ENCODE results near the gene SPPL3.
A peak's percentile ranks its signal among the peaks of the same experiment; 100 is the strongest.
"Not testable (repeated sequence)": the region's sequence is repeated elsewhere in the genome, so short reads cannot be mapped to it uniquely, and the experiment has no call there.

Gene SPPL3

DNA sequence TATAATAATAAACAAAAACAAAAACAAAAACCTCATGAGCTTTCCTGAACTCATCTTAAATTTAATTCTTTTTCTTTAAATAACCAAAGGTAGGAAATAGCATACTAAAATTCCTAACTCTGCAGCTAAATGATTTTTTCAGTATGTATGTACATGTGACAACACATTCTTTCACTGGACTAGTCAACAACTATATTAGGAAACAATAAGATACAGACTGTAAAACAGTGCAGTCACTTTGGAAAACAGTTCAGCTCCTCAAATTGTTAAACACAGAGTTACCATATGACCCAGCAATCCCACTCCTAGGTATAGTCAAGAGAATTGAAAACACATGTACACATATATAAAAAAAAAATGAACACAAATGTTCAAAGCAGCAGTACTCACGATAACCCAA is 64.7 kb downstream of the SPPL3 start:
- Histone ChIP-seq H3K36me3 (ENCODE audit: insufficient read depth, low read length) (no peaks in the 10 kb centered on the region), H3K4me1 (ENCODE audit: control insufficient read depth, insufficient read depth, low read length) (peaks cover 15% of the 10 kb centered on the region), H3K27me3 (ENCODE audit: control insufficient read depth, insufficient read depth, low read length) (no peaks in the 10 kb centered on the region), H3K4me2 (ENCODE audit: low read length) (no peak overlapping the region), H3K9ac (ENCODE audit: low read depth, low read length) (no peak overlapping the region), H3K9me3 (replicated peaks; ENCODE audit: low read length) (no peaks in the 10 kb centered on the region), H3K4me3 (ENCODE audit: low read length) (no peak overlapping the region)

DNA sequence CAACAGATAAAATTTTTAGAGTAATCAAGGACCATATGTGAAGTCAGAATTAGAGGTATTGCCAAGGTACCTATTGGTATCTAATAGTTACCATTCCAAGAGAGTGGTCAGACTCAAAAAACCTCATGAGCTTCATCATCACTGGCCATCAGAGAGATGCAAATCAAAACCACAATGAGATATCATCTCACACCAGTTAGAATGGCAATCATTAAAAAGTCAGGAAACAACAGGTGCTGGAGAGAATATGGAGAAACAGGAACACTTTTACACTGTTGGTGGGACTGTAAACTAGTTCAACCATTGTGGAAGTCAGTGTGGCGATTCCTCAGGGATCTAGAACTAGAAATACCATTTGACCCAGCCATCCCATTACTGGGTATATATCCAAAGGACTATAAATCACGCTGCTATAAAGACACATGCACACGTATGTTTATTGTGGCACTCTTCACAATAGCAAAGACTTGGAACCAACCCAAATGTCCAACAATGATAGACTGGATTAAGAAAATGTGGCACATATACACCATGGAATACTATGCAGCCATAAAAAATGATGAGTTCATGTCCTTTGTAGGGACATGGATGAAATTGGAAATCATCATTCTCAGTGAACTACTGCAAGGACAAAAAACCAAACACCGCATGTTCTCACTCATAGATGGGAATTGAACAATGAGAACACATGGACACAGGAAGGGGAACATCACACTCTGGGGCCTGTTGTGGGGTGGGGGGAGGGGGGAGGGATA is 65.4 kb downstream of the SPPL3 start:
- not testable (repeated sequence) for H3K9ac ChIP-seq (ENCODE audit: low read depth, low read length); H3K4me2 ChIP-seq (ENCODE audit: low read length); H3K36me3 ChIP-seq (ENCODE audit: insufficient read depth, low read length); H3K4me3 ChIP-seq (ENCODE audit: low read length); H3K9me3 ChIP-seq (replicated peaks; ENCODE audit: low read length); H3K27me3 ChIP-seq (ENCODE audit: control insufficient read depth, insufficient read depth, low read length)
- H3K4me1 ChIP-seq (ENCODE audit: control insufficient read depth, insufficient read depth, low read length): peaks cover 15% of the 10 kb centered on the region

DNA sequence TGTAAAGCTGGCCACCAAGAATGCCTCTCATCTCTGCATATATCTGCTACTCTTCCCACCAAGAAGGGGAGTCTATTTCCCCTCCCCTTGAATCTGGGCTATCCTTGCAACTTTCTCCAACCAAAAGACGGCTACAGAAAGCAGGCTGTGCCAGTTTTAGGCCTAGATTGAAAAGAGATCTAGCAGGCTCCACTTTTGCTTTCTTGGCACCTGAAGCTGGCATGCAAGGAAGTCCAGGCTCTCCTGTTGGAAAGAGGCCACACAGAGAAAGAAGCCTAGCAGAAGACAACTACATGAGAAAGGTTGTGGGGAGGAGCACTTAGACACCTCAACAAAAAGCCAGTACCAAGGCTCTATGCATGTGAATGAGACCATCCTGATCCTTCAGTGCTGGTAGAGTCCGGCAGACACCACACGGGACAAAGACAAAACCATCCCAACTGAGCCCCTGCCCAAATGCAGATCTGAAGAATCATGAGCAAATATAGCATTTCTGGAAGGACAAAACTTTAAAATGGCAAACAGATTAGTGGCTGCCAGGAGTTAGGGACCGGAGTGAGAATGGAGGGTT is 68.0 kb downstream of the SPPL3 start:
- Histone ChIP-seq H3K9me3 (replicated peaks; ENCODE audit: low read length) (no peaks in the 10 kb centered on the region), H3K36me3 (ENCODE audit: insufficient read depth, low read length) (no peaks in the 10 kb centered on the region), H3K9ac (ENCODE audit: low read depth, low read length) (no peak overlapping the region), H3K27me3 (ENCODE audit: control insufficient read depth, insufficient read depth, low read length) (no peaks in the 10 kb centered on the region), H3K4me2 (ENCODE audit: low read length) (no peak overlapping the region), H3K4me1 (ENCODE audit: control insufficient read depth, insufficient read depth, low read length) (peaks cover 7% of the 10 kb centered on the region), H3K4me3 (ENCODE audit: low read length) (no peak overlapping the region)

DNA sequence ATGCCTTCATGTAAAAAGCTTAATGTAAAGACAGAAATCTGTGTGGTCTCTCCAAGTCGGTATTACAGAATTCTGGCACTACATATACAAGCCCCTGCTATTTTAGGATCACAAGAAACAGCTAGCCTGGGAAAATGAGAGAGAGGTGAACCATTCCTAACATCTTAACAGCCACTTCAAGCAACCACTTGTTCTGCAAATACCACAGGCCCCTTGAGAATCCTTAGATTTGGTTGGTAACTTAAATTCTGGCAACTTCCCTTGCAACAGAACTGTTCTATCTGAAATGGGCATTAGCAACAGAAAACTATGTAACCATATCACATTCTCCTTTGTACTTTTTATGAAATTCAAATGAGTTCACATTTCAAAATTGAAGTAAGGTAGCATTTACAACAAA is 68.5 kb downstream of the SPPL3 start:
- H3K36me3 ChIP-seq (ENCODE audit: insufficient read depth, low read length): no peaks in the 10 kb centered on the region
- no peaks in the 10 kb centered on the region for H3K27me3 ChIP-seq (ENCODE audit: control insufficient read depth, insufficient read depth, low read length)
- H3K4me1 ChIP-seq (ENCODE audit: control insufficient read depth, insufficient read depth, low read length): peaks cover 7% of the 10 kb centered on the region
- no peak overlapping the region for H3K4me3 ChIP-seq (ENCODE audit: low read length)
- no peak overlapping the region for H3K9ac ChIP-seq (ENCODE audit: low read depth, low read length)
- peak overlapping the region; percentile 10 for H3K4me2 ChIP-seq (ENCODE audit: low read length)
- no peaks in the 10 kb centered on the region for H3K9me3 ChIP-seq (replicated peaks; ENCODE audit: low read length)

DNA sequence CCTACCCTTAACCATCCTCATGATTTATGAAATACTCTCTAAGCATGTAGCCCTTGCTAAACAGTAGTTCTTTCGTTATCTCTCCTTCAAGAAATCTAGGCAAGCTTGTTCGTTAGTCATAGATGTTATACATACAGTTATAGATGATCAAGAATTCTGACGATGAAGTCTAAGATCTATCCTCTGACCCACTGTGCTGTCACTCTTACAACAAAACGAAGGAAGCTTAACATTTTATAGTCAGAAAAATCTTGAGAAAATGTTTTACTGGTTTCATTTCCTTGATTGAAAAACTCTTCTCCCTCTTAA is 68.9 kb downstream of the SPPL3 start:
- Histone ChIP-seq H3K9ac (ENCODE audit: low read depth, low read length) (no peak overlapping the region), H3K27me3 (ENCODE audit: control insufficient read depth, insufficient read depth, low read length) (no peaks in the 10 kb centered on the region), H3K4me3 (ENCODE audit: low read length) (no peak overlapping the region), H3K4me1 (ENCODE audit: control insufficient read depth, insufficient read depth, low read length) (peaks cover 7% of the 10 kb centered on the region), H3K4me2 (ENCODE audit: low read length) (peak overlapping the region; percentile 11), H3K9me3 (replicated peaks; ENCODE audit: low read length) (no peaks in the 10 kb centered on the region), H3K36me3 (ENCODE audit: insufficient read depth, low read length) (no peaks in the 10 kb centered on the region)

DNA sequence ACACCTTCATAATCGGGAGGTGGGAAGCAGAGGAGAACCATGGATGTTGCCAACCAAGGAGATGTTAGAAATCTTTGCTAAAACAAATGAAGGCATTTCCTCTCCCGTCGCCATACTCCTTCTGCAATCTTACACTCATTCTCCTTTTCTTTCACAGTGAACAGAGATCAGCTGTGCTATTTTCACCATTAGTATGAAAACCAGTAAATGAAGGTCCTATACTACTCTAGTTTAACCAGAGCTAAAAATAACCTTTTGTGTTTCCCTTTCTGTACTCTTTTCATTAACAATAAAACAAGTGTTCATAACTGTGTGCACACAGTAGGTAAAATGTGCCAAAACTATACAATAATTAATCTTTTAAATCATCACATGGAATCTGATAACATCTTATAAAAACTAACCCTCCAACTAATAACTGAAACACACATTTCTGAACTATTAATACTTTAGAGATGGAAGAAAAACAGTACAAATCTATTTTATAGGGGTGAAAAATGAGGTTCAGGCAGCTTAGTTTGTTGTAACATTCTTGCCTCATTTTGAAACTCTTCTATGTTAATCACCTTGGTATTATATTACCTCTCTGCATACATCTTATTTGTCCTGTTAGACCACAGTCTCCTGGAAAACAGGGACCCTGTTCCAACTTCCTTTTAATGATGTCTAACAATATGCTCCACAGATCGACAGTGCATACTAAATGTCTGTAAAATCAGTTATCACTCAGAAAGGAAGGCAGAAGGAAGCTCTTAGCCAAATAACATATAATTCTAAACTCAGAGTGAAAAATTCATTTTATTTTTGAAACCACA is 69.5 kb downstream of the SPPL3 start:
- Histone ChIP-seq H3K9ac (ENCODE audit: low read depth, low read length) (no peak overlapping the region), H3K4me1 (ENCODE audit: control insufficient read depth, insufficient read depth, low read length) (peaks cover 7% of the 10 kb centered on the region), H3K4me3 (ENCODE audit: low read length) (no peak overlapping the region), H3K4me2 (ENCODE audit: low read length) (peak overlapping the region; percentile 11), H3K27me3 (ENCODE audit: control insufficient read depth, insufficient read depth, low read length) (no peaks in the 10 kb centered on the region), H3K36me3 (ENCODE audit: insufficient read depth, low read length) (no peaks in the 10 kb centered on the region), H3K9me3 (replicated peaks; ENCODE audit: low read length) (no peaks in the 10 kb centered on the region)

DNA sequence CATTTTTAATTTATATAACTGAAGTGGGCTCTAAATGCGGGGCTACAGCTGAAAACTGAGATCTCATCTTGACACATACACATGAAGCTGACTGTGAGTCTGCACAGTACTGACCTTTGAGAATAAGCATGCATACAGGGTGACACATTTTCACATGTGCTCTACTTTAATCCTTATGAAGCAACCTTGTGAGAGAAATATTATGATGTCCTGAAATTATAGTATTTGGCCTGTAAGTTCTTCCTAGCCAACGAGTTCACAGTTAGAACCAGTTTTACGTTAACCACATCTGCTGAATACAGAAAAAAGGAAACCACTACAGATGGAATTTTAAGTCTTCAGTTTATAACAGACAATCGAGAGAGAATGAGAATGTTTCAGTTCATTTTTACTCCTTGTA is 70.3 kb downstream of the SPPL3 start:
- peaks cover 7% of the 10 kb centered on the region for H3K4me1 ChIP-seq (ENCODE audit: control insufficient read depth, insufficient read depth, low read length)
- H3K36me3 ChIP-seq (ENCODE audit: insufficient read depth, low read length): no peaks in the 10 kb centered on the region
- no peak overlapping the region for H3K9ac ChIP-seq (ENCODE audit: low read depth, low read length)
- H3K27me3 ChIP-seq (ENCODE audit: control insufficient read depth, insufficient read depth, low read length): no peaks in the 10 kb centered on the region
- no peaks in the 10 kb centered on the region for H3K9me3 ChIP-seq (replicated peaks; ENCODE audit: low read length)
- no peak overlapping the region for H3K4me2 ChIP-seq (ENCODE audit: low read length)
- H3K4me3 ChIP-seq (ENCODE audit: low read length): no peak overlapping the region

DNA sequence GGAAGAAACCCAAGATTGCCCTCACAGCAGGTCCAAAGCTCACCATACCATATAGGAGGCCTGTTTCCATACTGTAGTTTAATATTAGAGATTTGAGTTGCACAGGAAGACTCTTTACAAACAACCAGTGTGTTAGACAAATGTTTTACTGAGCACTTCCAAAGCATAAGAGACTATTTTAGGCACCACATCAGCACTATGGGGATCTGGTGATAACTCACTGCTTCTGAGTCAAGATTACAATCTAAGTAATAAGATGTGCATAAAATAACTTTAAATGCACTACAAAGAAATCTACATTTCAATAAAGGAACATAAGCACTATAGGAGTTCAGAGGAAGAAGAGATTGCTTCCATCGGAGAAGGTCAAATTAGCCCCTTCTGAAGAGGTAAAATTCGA is 71.4 kb downstream of the SPPL3 start:
- no peak overlapping the region for H3K4me2 ChIP-seq (ENCODE audit: low read length)
- no peaks in the 10 kb centered on the region for H3K36me3 ChIP-seq (ENCODE audit: insufficient read depth, low read length)
- no peak overlapping the region for H3K4me3 ChIP-seq (ENCODE audit: low read length)
- H3K9ac ChIP-seq (ENCODE audit: low read depth, low read length): no peak overlapping the region
- peaks cover 7% of the 10 kb centered on the region for H3K4me1 ChIP-seq (ENCODE audit: control insufficient read depth, insufficient read depth, low read length)
- H3K9me3 ChIP-seq (replicated peaks; ENCODE audit: low read length): no peaks in the 10 kb centered on the region
- H3K27me3 ChIP-seq (ENCODE audit: control insufficient read depth, insufficient read depth, low read length): no peaks in the 10 kb centered on the region

DNA sequence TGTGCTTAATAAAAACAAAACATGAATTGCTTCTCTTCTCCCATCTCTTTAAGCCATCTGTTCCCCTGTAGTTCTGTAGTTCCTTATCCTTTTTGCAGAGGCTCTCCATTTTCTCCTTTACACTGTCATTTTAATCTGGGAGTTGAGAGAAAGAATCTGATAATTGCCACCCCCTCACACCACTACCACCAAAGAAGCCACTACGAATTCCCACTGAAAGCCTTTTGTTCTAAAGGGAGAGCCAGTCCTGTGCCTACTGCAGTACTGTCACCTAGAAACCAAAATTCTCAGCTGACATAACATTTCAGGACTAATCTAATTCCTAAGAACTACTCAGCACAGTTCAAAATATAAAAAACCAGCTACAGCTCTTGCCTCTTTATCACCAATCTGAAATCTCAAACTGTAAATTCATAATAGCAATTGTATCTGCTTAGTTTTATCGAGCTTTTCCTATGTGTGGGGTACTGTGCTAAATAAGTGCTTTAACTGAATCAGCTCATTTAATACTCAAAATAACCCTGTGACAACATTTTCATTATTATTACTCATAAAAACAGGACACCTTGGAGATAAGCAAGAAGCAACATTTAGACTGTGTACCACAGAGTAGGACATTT is 72.4 kb downstream of the SPPL3 start:
- Histone ChIP-seq H3K9me3 (replicated peaks; ENCODE audit: low read length) (no peaks in the 10 kb centered on the region), H3K9ac (ENCODE audit: low read depth, low read length) (no peak overlapping the region), H3K4me1 (ENCODE audit: control insufficient read depth, insufficient read depth, low read length) (peaks cover 7% of the 10 kb centered on the region), H3K27me3 (ENCODE audit: control insufficient read depth, insufficient read depth, low read length) (no peaks in the 10 kb centered on the region), H3K36me3 (ENCODE audit: insufficient read depth, low read length) (no peaks in the 10 kb centered on the region), H3K4me3 (ENCODE audit: low read length) (no peak overlapping the region), H3K4me2 (ENCODE audit: low read length) (no peak overlapping the region)

DNA sequence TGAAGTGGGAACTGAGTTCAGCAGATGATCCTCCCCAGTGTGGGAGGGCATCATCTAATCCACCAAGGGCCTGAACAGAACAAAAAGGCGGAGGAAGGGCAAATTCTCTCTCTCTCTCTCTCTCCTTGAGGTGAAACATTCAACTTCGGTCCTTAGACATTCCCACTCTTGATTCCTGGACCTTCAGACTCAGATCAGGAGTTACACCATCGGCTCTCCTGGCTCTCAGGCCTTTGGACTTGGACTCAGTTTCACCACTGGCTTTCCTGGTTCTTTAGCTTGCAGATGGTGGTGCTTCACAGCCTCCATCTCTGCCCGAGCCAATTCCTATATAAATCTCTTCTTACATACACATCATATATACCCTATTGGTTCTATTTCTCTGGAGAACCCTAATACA is 73.2 kb downstream of the SPPL3 start:
- H3K27me3 ChIP-seq (ENCODE audit: control insufficient read depth, insufficient read depth, low read length): no peaks in the 10 kb centered on the region
- no peak overlapping the region for H3K9ac ChIP-seq (ENCODE audit: low read depth, low read length)
- no peaks in the 10 kb centered on the region for H3K9me3 ChIP-seq (replicated peaks; ENCODE audit: low read length)
- H3K4me1 ChIP-seq (ENCODE audit: control insufficient read depth, insufficient read depth, low read length): peaks cover 7% of the 10 kb centered on the region
- H3K4me3 ChIP-seq (ENCODE audit: low read length): no peak overlapping the region
- H3K4me2 ChIP-seq (ENCODE audit: low read length): no peak overlapping the region
- no peaks in the 10 kb centered on the region for H3K36me3 ChIP-seq (ENCODE audit: insufficient read depth, low read length)

DNA sequence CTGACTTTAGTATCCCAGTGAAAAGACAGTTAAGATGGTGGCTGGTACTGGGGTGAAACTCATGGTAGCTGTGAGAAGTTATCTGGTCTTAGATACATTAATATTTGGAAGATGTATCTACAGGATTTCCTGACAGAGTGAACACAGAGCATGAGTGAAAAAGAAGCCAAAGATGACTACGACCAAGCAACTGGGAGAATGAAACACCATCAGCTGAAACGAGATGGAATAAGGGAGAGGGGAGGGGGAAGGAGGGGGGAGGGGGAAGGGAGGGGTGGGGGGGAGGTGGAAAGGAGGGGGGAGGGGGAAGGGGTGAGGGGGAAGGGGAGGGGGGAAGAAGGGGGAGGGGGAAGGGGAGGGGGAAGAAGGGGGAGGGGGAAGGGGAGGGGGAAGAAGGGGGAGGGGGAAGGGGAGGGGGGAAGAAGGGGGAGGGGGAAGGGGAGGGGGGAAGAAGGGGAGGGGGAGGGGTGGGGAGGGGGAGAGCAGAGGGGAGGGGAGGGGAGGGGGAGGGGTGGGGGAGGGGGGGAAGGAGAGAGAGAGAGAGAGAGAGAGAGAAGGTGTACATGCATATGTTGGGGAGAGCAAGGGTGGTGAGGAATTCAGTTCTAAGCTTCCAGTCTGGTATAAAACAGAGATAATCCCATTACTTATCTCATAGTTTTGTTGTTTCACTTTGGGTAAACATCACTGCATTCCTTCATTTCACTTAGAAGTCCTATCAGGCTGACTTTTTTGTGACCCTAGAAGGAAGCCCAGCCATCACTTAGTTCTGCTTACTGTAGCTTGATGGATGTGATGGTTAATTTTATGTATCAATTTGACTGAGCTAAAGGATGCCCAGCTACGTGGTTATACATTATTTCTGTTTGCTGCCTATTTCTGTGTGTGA is 73.9 kb downstream of the SPPL3 start:
- peaks cover 4% of the 10 kb centered on the region for H3K4me1 ChIP-seq (ENCODE audit: control insufficient read depth, insufficient read depth, low read length)
- H3K27me3 ChIP-seq (ENCODE audit: control insufficient read depth, insufficient read depth, low read length): no peaks in the 10 kb centered on the region

More for the DNA sequence above, 73.9 kb downstream of the SPPL3 start:
- no peak overlapping the region for H3K4me2 ChIP-seq (ENCODE audit: low read length)
- H3K36me3 ChIP-seq (ENCODE audit: insufficient read depth, low read length): no peaks in the 10 kb centered on the region
- H3K4me3 ChIP-seq (ENCODE audit: low read length): no peak overlapping the region
- no peak overlapping the region for H3K9ac ChIP-seq (ENCODE audit: low read depth, low read length)
- no peaks in the 10 kb centered on the region for H3K9me3 ChIP-seq (replicated peaks; ENCODE audit: low read length)
